MCF 10A (cell line): ENCODE measurements around the gene AKAP8. TPM values are rescaled to one million over a fixed set of nuclear protein-coding genes. Genes with fewer than 3 reads are reported as not detected.

Experiments used
- BruUV-seq: library from RNA; stranded (reverse); fragments of 400-500 nt; replicated peaks from 2 replicates; lab custom pipeline; 2021; lab: Mats Ljungman, UMichigan
- CTCF ChIA-PET: fragments of 300-600 bp; sonication (Branson Sonifier 250); formaldehyde crosslinking; extraction: SDS; loops from one replicate; lab custom pipeline; 2021; ENCODE audit warnings: antibody characterized with exemption, inconsistent platforms; lab: Yijun Ruan, JAX
- POLR2A ChIA-PET: fragments of 300-600, 350-650 bp; sonication (Branson Sonifier 250); formaldehyde crosslinking; extraction: SDS; loops from one replicate; lab custom pipeline; 2020; ENCODE audit warnings: antibody characterized with exemption, inconsistent platforms; lab: Yijun Ruan, JAX
- DNase-seq: peaks from one replicate; pipeline ENCODE4 v3.0.0-alpha.2; 2018; ENCODE audit not compliant: unreplicated experiment
- H3K27ac Mint-ChIP-seq: one replicate; pipeline ENCODE4 v1.8.0; 2022; ENCODE audit warnings: mild to moderate bottlenecking, low read depth, mixed read lengths; ENCODE audit not compliant: unreplicated experiment
- H3K27me3 Mint-ChIP-seq: one replicate; pipeline ENCODE4 v1.8.0; 2022; ENCODE audit warnings: mixed read lengths; ENCODE audit not compliant: insufficient read depth, unreplicated experiment
- H3K36me3 Mint-ChIP-seq: one replicate; pipeline ENCODE4 v1.8.0; 2022; ENCODE audit warnings: mild to moderate bottlenecking, moderate library complexity, mixed read lengths; ENCODE audit not compliant: insufficient read depth, unreplicated experiment
- H3K4me1 Mint-ChIP-seq: one replicate; pipeline ENCODE4 v1.8.0; 2022; ENCODE audit warnings: mixed read lengths; ENCODE audit not compliant: insufficient read depth, unreplicated experiment
- H3K4me3 Mint-ChIP-seq: one replicate; pipeline ENCODE4 v1.8.0; 2022; ENCODE audit warnings: mild to moderate bottlenecking, moderate library complexity, mixed read lengths; ENCODE audit not compliant: unreplicated experiment
- H3K9me3 Mint-ChIP-seq: one replicate; pipeline ENCODE4 v1.8.0; 2022; ENCODE audit warnings: mixed read lengths; ENCODE audit not compliant: unreplicated experiment
- intact Hi-C: fragments of 100-400 bp; cut with micrococcal nuclease; formaldehyde crosslinking; loops from 2 replicates; pipeline ENCODE4 v1.14.1; 2022
- total RNA-seq: library from RNA; stranded (reverse); gene quantifications from 2 replicates; pipeline ENCODE4 v1.2.3, GENCODE V29; 2022
- TF ChIP-seq, protein P1 (sequence below): fragments of 200-600 bp; IDR thresholded peaks from one replicate; pipeline ENCODE4 v1.8.0; 2022; ENCODE audit warnings: antibody characterized with exemption, mild to moderate bottlenecking; ENCODE audit not compliant: unreplicated experiment

The AKAP8 gene
- total RNA-seq, 1 experiment from 2014 or later, result 37.8 TPM

DNA sequence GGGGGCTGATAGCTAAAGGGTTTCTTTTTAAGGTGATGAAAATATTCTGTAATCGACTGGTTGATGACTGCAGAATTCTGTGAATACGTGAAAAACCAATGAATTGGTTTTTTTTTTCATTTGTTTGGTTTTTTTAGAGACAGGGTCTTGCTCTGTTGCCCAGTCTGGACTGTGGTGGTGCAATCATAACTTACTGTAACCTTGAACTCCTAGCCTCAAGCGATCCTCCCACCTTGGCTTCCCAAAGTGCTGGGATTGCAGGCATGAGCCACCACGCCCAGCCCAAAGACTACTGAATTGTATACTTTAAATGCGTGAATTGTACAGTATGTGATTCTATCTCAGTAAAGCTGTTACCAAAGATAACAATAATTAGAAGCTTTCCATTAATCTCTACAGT lies 14.8 kb upstream of the AKAP8 start:
- intact Hi-C loops, result no loop called here
- Mint-ChIP-seq H3K4me1 (peaks cover 5% of the 10 kb centered on the region), H3K9me3 (no peaks in the 10 kb centered on the region), H3K4me3 (no peak overlapping the region), H3K36me3 (peaks cover 82% of the 10 kb centered on the region), H3K27ac (no peak overlapping the region), H3K27me3 (no peaks in the 10 kb centered on the region)
- ChIA-PET POLR2A (interaction anchor here (0.5 to 1.4 kb wide), 3 partner anchors 15 to 147 kb away, joined by 3 to 13 read pairs (median 3); partner anchors contain the start of gene AKAP8), CTCF (interaction anchor here (0.6 kb wide), 1 partner anchor 18 kb away, joined by 3 read pairs; no protein-coding TSS in a partner anchor)
- no TSS peak for BruUV-seq
- no peak for DNase-seq
- TF ChIP-seq, protein P1, sequence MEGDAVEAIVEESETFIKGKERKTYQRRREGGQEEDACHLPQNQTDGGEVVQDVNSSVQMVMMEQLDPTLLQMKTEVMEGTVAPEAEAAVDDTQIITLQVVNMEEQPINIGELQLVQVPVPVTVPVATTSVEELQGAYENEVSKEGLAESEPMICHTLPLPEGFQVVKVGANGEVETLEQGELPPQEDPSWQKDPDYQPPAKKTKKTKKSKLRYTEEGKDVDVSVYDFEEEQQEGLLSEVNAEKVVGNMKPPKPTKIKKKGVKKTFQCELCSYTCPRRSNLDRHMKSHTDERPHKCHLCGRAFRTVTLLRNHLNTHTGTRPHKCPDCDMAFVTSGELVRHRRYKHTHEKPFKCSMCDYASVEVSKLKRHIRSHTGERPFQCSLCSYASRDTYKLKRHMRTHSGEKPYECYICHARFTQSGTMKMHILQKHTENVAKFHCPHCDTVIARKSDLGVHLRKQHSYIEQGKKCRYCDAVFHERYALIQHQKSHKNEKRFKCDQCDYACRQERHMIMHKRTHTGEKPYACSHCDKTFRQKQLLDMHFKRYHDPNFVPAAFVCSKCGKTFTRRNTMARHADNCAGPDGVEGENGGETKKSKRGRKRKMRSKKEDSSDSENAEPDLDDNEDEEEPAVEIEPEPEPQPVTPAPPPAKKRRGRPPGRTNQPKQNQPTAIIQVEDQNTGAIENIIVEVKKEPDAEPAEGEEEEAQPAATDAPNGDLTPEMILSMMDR, result no peak

GRCh38 chr19:15393963-15394362 lies 14.4 kb upstream of the AKAP8 start:
- no TSS peak for BruUV-seq
- Mint-ChIP-seq H3K36me3 (peaks cover 87% of the 10 kb centered on the region), H3K9me3 (no peaks in the 10 kb centered on the region), H3K27me3 (no peaks in the 10 kb centered on the region), H3K4me3 (no peak overlapping the region), H3K4me1 (peaks cover 5% of the 10 kb centered on the region), H3K27ac (no peak overlapping the region)
- intact Hi-C loops, result no loop called here
- CTCF ChIA-PET, result interaction anchor here (0.6 kb wide), 1 partner anchor 18 kb away, joined by 3 read pairs; no protein-coding TSS in a partner anchor
- TF ChIP-seq, protein P1, result no peak
- POLR2A ChIA-PET, result interaction anchor here (0.5 to 1.4 kb wide), 2 partner anchors 15 to 29 kb away, joined by 3 to 13 read pairs; partner anchors contain the start of gene AKAP8
- DNase-seq, result peak; percentile 41

DNA sequence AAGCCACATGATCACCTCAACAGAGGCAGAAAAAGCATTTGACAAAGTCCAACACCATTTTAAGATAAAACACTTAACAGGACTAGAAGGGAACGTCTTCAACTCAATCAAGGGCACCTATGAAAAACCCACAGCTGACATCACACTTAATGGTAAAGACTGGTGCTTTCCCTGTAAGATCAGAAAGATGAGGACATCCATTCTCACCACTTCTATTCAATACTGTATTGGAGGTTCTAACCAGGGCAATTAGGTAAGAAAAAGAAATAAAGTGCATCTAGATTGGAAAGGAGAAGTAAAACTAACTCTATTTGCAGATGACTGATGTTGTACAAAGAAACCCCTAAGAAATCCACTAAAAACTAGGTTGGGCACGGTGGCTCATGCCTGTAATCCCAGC lies 11.2 kb upstream of the AKAP8 start:
- H3K4me1 Mint-ChIP-seq, result peaks cover 5% of the 10 kb centered on the region
- ChIA-PET CTCF (interaction anchor here (2.5 kb wide), 1 partner anchor 28 kb away, joined by 9 read pairs; the partner anchor contains the start of gene AKAP8L), POLR2A (interaction anchor here (2.8 kb wide), 1 partner anchor 13 kb away, joined by 8 read pairs; no protein-coding TSS in a partner anchor)
- BruUV-seq, result no TSS peak
- no peaks in the 10 kb centered on the region for H3K27me3 Mint-ChIP-seq
- DNase-seq, result no peak
- intact Hi-C loops, result no loop called here
- H3K4me3 Mint-ChIP-seq, result no peak overlapping the region
- H3K27ac Mint-ChIP-seq, result no peak overlapping the region
- TF ChIP-seq, protein P1, result no peak
- peaks cover 94% of the 10 kb centered on the region for H3K36me3 Mint-ChIP-seq
- H3K9me3 Mint-ChIP-seq, result no peaks in the 10 kb centered on the region

DNA sequence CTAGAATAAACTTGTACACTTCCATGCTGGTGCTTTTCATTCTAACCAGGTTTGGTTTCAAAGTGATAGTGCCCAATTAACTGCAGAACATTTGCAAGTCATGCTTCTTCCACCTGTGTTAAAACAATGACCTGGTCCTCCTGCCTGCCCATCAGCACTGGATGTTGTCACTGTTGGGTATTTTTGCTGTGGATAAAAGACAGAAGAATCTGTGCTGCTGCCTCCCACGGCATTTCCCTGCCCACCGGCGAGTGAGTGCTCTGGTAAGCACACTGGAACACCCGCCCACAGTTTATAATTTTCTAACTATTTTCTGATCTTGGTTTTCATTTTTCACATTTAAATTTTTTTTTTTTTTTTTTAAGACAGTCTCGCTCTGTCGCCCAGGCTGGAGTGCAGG lies 2.3 kb upstream of the AKAP8 start:
- no TSS peak for BruUV-seq
- Mint-ChIP-seq H3K27me3 (no peaks in the 10 kb centered on the region), H3K4me1 (peaks cover 17% of the 10 kb centered on the region), H3K36me3 (peaks cover 59% of the 10 kb centered on the region), H3K4me3 (no peak overlapping the region), H3K9me3 (no peaks in the 10 kb centered on the region), H3K27ac (no peak overlapping the region)
- POLR2A ChIA-PET, result interaction anchor here (0.6 to 1.9 kb wide), 2 partner anchors 36 to 53 kb away, joined by 3 to 6 read pairs; partner anchors contain the start of gene AKAP8L
- CTCF ChIA-PET, result interaction anchor here (0.5 kb wide), 1 partner anchor 680 kb away, joined by 3 read pairs; no protein-coding TSS in a partner anchor
- no peak for DNase-seq
- intact Hi-C loops, result no loop called here
- TF ChIP-seq, protein P1, result no peak
